Measurements from ENCODE around the gene ABCB8. TPM values are rescaled to one million over a fixed set of nuclear protein-coding genes. Genes with fewer than 3 reads are reported as not detected.

ABCB8 gene
- total RNA-seq, 1 donor from 2014 or later, result 36.2 TPM

DNA sequence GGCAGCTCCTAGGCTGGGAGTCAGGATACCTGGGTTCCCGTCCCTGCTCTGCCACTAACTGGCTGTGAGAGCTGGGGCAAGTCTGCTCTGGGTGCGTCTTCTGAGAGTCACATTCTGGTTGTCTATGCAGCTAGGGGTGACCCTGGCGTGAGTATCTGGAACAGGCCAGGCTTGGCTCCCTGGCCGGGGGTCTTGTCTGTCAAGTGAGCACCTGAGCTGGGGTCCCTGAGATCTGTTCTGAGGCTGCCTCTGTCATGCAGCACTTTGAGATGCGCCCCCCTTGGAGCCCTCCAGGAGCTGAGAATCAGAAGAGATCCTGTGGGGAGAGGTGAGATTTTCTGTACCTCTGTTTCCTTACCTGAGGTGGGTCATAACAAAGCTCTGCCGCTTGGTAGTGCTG lies 65.5 kb downstream of the ABCB8 start:
- no peak overlapping the region for H3K4me3 Mint-ChIP-seq (ENCODE audit: low read depth)
- peaks cover 13% of the 10 kb centered on the region for H3K4me1 Mint-ChIP-seq (ENCODE audit: low read depth)
- no peak overlapping the region for H3K27ac Mint-ChIP-seq
- H3K36me3 Mint-ChIP-seq (ENCODE audit: insufficient read depth), result no peaks in the 10 kb centered on the region
- no peak for DNase-seq (ENCODE audit: low spot score, unreplicated experiment)
- TF ChIP-seq, protein P1, sequence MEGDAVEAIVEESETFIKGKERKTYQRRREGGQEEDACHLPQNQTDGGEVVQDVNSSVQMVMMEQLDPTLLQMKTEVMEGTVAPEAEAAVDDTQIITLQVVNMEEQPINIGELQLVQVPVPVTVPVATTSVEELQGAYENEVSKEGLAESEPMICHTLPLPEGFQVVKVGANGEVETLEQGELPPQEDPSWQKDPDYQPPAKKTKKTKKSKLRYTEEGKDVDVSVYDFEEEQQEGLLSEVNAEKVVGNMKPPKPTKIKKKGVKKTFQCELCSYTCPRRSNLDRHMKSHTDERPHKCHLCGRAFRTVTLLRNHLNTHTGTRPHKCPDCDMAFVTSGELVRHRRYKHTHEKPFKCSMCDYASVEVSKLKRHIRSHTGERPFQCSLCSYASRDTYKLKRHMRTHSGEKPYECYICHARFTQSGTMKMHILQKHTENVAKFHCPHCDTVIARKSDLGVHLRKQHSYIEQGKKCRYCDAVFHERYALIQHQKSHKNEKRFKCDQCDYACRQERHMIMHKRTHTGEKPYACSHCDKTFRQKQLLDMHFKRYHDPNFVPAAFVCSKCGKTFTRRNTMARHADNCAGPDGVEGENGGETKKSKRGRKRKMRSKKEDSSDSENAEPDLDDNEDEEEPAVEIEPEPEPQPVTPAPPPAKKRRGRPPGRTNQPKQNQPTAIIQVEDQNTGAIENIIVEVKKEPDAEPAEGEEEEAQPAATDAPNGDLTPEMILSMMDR (IDR thresholded peaks at IDR 0.05; ENCODE audit: unreplicated experiment), result no peak
- no peaks in the 10 kb centered on the region for H3K27me3 Mint-ChIP-seq
- no peaks in the 10 kb centered on the region for H3K9me3 Mint-ChIP-seq (ENCODE audit: low read depth)

DNA sequence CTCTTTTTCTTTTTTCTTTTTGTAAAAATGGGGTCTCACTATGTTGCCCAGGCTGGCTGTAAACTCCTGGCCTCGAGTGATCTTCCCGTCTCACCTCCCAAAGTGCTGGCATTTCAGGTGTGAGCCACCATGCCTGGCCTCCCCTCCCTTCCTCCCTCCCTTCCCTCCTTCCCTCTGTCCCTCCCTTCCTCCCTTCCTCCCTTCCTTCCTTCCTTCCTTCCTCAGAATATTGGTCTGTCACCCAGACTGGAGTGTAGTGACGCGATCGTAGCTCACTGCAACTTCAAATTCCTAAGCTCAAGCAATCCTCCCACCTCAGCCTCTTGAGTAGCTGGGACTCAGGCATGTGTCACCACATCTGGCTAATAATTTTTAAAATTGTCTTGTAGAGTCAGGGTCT lies 66.4 kb downstream of the ABCB8 start:
- peak overlapping the region; percentile 57 for H3K27ac Mint-ChIP-seq
- peaks cover 4% of the 10 kb centered on the region for H3K4me1 Mint-ChIP-seq (ENCODE audit: low read depth)
- TF ChIP-seq, protein P1 (IDR thresholded peaks at IDR 0.05; ENCODE audit: unreplicated experiment), result no peak
- H3K27me3 Mint-ChIP-seq, result no peaks in the 10 kb centered on the region
- H3K4me3 Mint-ChIP-seq (ENCODE audit: low read depth), result no peak overlapping the region
- no peak for DNase-seq (ENCODE audit: low spot score, unreplicated experiment)
- H3K9me3 Mint-ChIP-seq (ENCODE audit: low read depth), result no peaks in the 10 kb centered on the region
- no peaks in the 10 kb centered on the region for H3K36me3 Mint-ChIP-seq (ENCODE audit: insufficient read depth)

DNA sequence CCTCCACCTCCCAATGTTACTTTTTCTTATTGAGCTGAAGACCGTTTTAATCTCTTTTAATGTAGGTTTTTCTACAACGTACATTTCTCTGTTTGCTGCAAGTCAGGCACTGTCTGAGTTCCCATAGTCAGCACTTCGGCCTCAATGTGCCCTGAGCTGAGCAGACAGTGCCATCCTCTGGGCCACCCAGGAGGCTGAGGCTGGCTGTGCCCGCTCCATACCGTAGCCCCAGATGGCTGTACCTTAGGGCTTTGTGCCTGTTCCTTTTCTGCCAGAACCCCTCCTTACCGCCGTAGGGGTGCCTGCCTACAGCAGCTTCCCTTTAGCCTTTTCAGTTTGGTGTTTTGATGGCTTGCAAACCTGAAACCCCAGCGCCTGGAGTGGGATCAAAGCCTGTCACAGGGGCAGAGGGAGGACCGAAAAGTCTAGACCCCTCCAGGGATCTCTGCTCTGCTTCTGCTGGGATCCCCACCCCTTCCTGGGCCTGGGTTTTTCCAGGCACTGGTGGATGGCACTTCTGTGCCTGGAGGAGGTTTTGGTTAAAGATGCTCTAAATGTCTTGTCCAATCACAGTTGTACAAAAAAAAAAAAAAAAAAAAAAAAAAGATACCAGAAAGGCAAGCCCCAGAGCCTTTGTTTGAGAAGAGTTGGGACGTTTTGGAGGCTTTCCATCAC lies 67.0 kb downstream of the ABCB8 start:
- no peak overlapping the region for H3K4me3 Mint-ChIP-seq (ENCODE audit: low read depth)
- H3K36me3 Mint-ChIP-seq (ENCODE audit: insufficient read depth), result no peaks in the 10 kb centered on the region
- DNase-seq (ENCODE audit: low spot score, unreplicated experiment), result no peak
- no peaks in the 10 kb centered on the region for H3K9me3 Mint-ChIP-seq (ENCODE audit: low read depth)
- TF ChIP-seq, protein P1 (IDR thresholded peaks at IDR 0.05; ENCODE audit: unreplicated experiment), result no peak
- peak overlapping the region; percentile 57 for H3K27ac Mint-ChIP-seq
- H3K4me1 Mint-ChIP-seq (ENCODE audit: low read depth), result peaks cover 2% of the 10 kb centered on the region
- no peaks in the 10 kb centered on the region for H3K27me3 Mint-ChIP-seq

DNA sequence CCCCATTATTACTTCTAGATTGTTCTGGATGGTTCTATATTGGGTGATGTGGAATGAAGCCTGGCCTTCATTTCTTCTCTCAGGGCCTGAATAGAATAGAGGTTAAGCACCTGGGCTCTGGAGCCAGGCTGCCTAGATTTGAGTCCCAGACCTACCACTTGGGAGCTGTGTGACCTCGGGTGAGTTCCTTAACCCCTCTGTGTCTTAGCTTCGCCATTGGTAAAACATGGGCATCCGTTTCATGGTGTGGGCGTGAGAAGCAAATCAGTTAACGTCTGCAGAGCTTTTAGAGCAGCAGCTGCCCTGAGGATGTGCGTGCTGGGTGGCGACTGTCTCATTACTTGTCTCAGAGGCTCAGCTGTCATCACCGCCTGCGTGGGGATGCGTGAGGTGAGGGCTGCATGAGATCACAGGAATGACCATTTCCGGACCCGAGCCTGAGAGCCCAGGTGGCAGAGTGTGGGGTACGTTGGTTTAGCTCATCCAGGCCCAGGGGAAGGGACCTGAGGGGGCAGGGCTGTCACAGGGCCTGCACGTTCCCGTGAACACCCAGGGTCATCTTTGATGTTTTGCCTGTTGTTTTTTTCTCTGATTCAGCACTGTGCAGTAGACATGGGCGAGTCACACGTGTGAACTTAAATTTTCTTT lies 67.7 kb downstream of the ABCB8 start:
- Mint-ChIP-seq H3K27ac (no peak overlapping the region), H3K4me3 (ENCODE audit: low read depth) (no peak overlapping the region), H3K36me3 (ENCODE audit: insufficient read depth) (no peaks in the 10 kb centered on the region)

More for the DNA sequence above, 67.7 kb downstream of the ABCB8 start:
- Mint-ChIP-seq H3K9me3 (ENCODE audit: low read depth) (no peaks in the 10 kb centered on the region), H3K27me3 (no peaks in the 10 kb centered on the region), H3K4me1 (ENCODE audit: low read depth) (peaks cover 2% of the 10 kb centered on the region)
- DNase-seq (ENCODE audit: low spot score, unreplicated experiment), result no peak
- TF ChIP-seq, protein P1 (IDR thresholded peaks at IDR 0.05; ENCODE audit: unreplicated experiment), result no peak

Other genes with a start within 250 kb of the ABCB8 start
- 8.9 TPM in 2 replicates for gene TMEM176B, start 228.1 kb upstream of the ABCB8 start, total RNA-seq
- 8.0 and 9.6 TPM in 2 replicates for gene TMEM176A, start 227.7 kb upstream of the ABCB8 start, total RNA-seq
- 1.9 and 2.9 TPM in 2 replicates for gene AOC1, start 175.9 kb upstream of the ABCB8 start, total RNA-seq
- gene KCNH2, start 50.1 kb upstream of the ABCB8 start, total RNA-seq, result 6.9 and 9.4 TPM in 2 replicates
- gene NOS3, start 37.4 kb upstream of the ABCB8 start, total RNA-seq, result 0.74 and 1.1 TPM in 2 replicates
- gene ATG9B, start 4.0 kb upstream of the ABCB8 start, total RNA-seq, result 0.58 and 0.79 TPM in 2 replicates
- gene ASIC3, start 20.1 kb downstream of the ABCB8 start, total RNA-seq, result 3.5 and 5.1 TPM in 2 replicates
- gene CDK5, start 29.4 kb downstream of the ABCB8 start, total RNA-seq, result 22.6 and 24.9 TPM in 2 replicates
- gene SLC4A2, start 31.1 kb downstream of the ABCB8 start, total RNA-seq, result 208 and 213 TPM in 2 replicates
- gene FASTK, start 52.4 kb downstream of the ABCB8 start, total RNA-seq, result 75.0 and 81.9 TPM in 2 replicates
- 40.4 and 48.6 TPM in 2 replicates for gene TMUB1, start 55.0 kb downstream of the ABCB8 start, total RNA-seq
- gene AGAP3, start 58.0 kb downstream of the ABCB8 start, total RNA-seq, result 112 and 114 TPM in 2 replicates
- 2.0 and 2.1 TPM in 2 replicates for gene GBX1, start 139.2 kb downstream of the ABCB8 start, total RNA-seq
- gene ASB10, start 158.8 kb downstream of the ABCB8 start, total RNA-seq, result not detected in 2 replicates
- not detected in 2 replicates for gene H2BK1, start 182.0 kb downstream of the ABCB8 start, total RNA-seq
- gene ABCF2, start 198.8 kb downstream of the ABCB8 start, total RNA-seq, result 48.7 and 55.1 TPM in 2 replicates
- 41.4 and 42.2 TPM in 2 replicates for gene CHPF2, start 204.0 kb downstream of the ABCB8 start, total RNA-seq
- gene SMARCD3, start 220.2 kb downstream of the ABCB8 start, total RNA-seq, result 51.1 and 52.9 TPM in 2 replicates